ENCODE data around the gene NLRP6. TPM values are rescaled to one million over a fixed set of nuclear protein-coding genes. Genes with fewer than 3 reads are reported as not detected.

Gene NLRP6
- total RNA-seq, result not detected in 2 replicates

- DNase-seq (ENCODE audit: insufficient read length, low spot score, missing footprints), result peak; percentile 84
- no peaks in the 10 kb centered on the region for H3K4me1 ChIP-seq (ENCODE audit: insufficient read depth, low read length)
- H3K9me3 ChIP-seq (ENCODE audit: low read depth, low read length), result no peaks in the 10 kb centered on the region
- H3K4me2 ChIP-seq (ENCODE audit: insufficient read depth, low read length), result no peak within 1 kb of the TSS
- no peak within 1 kb of the TSS for H2AFZ ChIP-seq (ENCODE audit: low read length)
- no peak within 1 kb of the TSS for H3K4me3 ChIP-seq (ENCODE audit: insufficient read depth, low read length)
- no peak for TF ChIP-seq CTCF (IDR thresholded peaks at IDR 0.05; ENCODE audit: extremely low read depth, low read depth, low read length)
- H3K27ac ChIP-seq (ENCODE audit: low read depth, low read length), result no peak within 1 kb of the TSS
- H3K27me3 ChIP-seq (ENCODE audit: insufficient read depth, low read length), result peaks cover 64% of the 10 kb centered on the region
- H3K36me3 ChIP-seq (ENCODE audit: insufficient read depth, low read length), result no peaks in the 10 kb centered on the region
- H3K79me2 ChIP-seq (ENCODE audit: insufficient read depth, low read length), result no peaks in the 10 kb centered on the region
- no peaks in the 10 kb centered on the region for H4K20me1 ChIP-seq (ENCODE audit: insufficient read depth, low read length)
Measured at GRCh38 chr11:278001-278951, at the start of gene NLRP6. Gene NLRP6 (plus strand): TSS chr11:278407. CDS start chr11:278570, 163 bp downstream.

GRCh38 chr11:230431-230830, 47.8 kb upstream of the NLRP6 start:
- no peak overlapping the region for H3K27ac ChIP-seq (ENCODE audit: low read depth, low read length)
- H3K9me3 ChIP-seq (ENCODE audit: low read depth, low read length), result no peaks in the 10 kb centered on the region
- no peak overlapping the region for H3K4me3 ChIP-seq (ENCODE audit: insufficient read depth, low read length)
- DNase-seq (ENCODE audit: insufficient read length, low spot score, missing footprints), result no peak
- no peak overlapping the region for H3K4me2 ChIP-seq (ENCODE audit: insufficient read depth, low read length)
- H3K79me2 ChIP-seq (ENCODE audit: insufficient read depth, low read length), result peaks cover 5% of the 10 kb centered on the region
- H3K27me3 ChIP-seq (ENCODE audit: insufficient read depth, low read length), result no peaks in the 10 kb centered on the region
- no peaks in the 10 kb centered on the region for H3K36me3 ChIP-seq (ENCODE audit: insufficient read depth, low read length)
- no peaks in the 10 kb centered on the region for H4K20me1 ChIP-seq (ENCODE audit: insufficient read depth, low read length)
- H3K4me1 ChIP-seq (ENCODE audit: insufficient read depth, low read length), result peaks cover 11% of the 10 kb centered on the region
- no peak for TF ChIP-seq CTCF (IDR thresholded peaks at IDR 0.05; ENCODE audit: extremely low read depth, low read depth, low read length)
- no peak overlapping the region for H2AFZ ChIP-seq (ENCODE audit: low read length)

- Histone ChIP-seq H3K27me3 (ENCODE audit: insufficient read depth, low read length) (no peaks in the 10 kb centered on the region), H3K27ac (ENCODE audit: low read depth, low read length) (no peak overlapping the region), H3K9me3 (ENCODE audit: low read depth, low read length) (no peaks in the 10 kb centered on the region), H3K4me2 (ENCODE audit: insufficient read depth, low read length) (no peak overlapping the region), H3K4me1 (ENCODE audit: insufficient read depth, low read length) (peaks cover 16% of the 10 kb centered on the region), H3K4me3 (ENCODE audit: insufficient read depth, low read length) (no peak overlapping the region), H4K20me1 (ENCODE audit: insufficient read depth, low read length) (peaks cover 7% of the 10 kb centered on the region), H3K36me3 (ENCODE audit: insufficient read depth, low read length) (no peaks in the 10 kb centered on the region), H3K79me2 (ENCODE audit: insufficient read depth, low read length) (peaks cover 20% of the 10 kb centered on the region), H2AFZ (ENCODE audit: low read length) (no peak overlapping the region)
- DNase-seq (ENCODE audit: insufficient read length, low spot score, missing footprints), result no peak
- TF ChIP-seq CTCF (IDR thresholded peaks at IDR 0.05; ENCODE audit: extremely low read depth, low read depth, low read length), result no peak
Measured at GRCh38 chr11:232783-233565, 45.2 kb upstream of the NLRP6 start.

GRCh38 chr11:235180-235579, 43.0 kb upstream of the NLRP6 start:
- Histone ChIP-seq H3K4me3 (ENCODE audit: insufficient read depth, low read length) (peak overlapping the region; percentile 91), H3K36me3 (ENCODE audit: insufficient read depth, low read length) (peaks cover 7% of the 10 kb centered on the region), H3K27me3 (ENCODE audit: insufficient read depth, low read length) (no peaks in the 10 kb centered on the region), H3K9me3 (ENCODE audit: low read depth, low read length) (no peaks in the 10 kb centered on the region), H3K27ac (ENCODE audit: low read depth, low read length) (peak overlapping the region; percentile 66), H3K4me2 (ENCODE audit: insufficient read depth, low read length) (peak overlapping the region; percentile 96), H2AFZ (ENCODE audit: low read length) (no peak overlapping the region), H3K4me1 (ENCODE audit: insufficient read depth, low read length) (peaks cover 19% of the 10 kb centered on the region), H4K20me1 (ENCODE audit: insufficient read depth, low read length) (peaks cover 16% of the 10 kb centered on the region), H3K79me2 (ENCODE audit: insufficient read depth, low read length) (peaks cover 41% of the 10 kb centered on the region)
- TF ChIP-seq CTCF (IDR thresholded peaks at IDR 0.05; ENCODE audit: extremely low read depth, low read depth, low read length), result no peak
- DNase-seq (ENCODE audit: insufficient read length, low spot score, missing footprints), result no peak
